Small intestine (tissue), 7 donors: Measurements from ENCODE around the gene CCN2. TPM values are rescaled to one million over a fixed set of nuclear protein-coding genes. Genes with fewer than 3 reads are reported as not detected.
"Not testable (repeated sequence)": the region's sequence is repeated elsewhere in the genome, so short reads cannot be mapped to it uniquely, and the experiment has no call there.

Source experiments
- DNase-seq, 2 donors: peaks; one replicate each; pipeline versions ENCODE4 v3.0.0 to v3.0.0-alpha.2; 2013
- FAIRE-seq: peaks from 2 replicates; lab custom pipeline; 2012; peaks lifted over from hg19 to GRCh38; lab: Jason Lieb, UNC
- H3K27ac ChIP-seq, 3 donors: one replicate each; pipeline ENCODE4 v1.5.1; 2013; ENCODE audit warnings: low read length in 2 of 3, mild to moderate bottlenecking in 2 of 3, control low read depth in 1 of 3, inconsistent platforms in 1 of 3, low read depth in 1 of 3, moderate library complexity in 1 of 3
- H3K27me3 ChIP-seq, 3 donors: one replicate each; pipeline ENCODE4 v1.6.1; 2013; ENCODE audit warnings: low read length in 3 of 3, inconsistent platforms in 1 of 3; ENCODE audit not compliant: control insufficient read depth in 3 of 3, insufficient read depth in 3 of 3
- H3K36me3 ChIP-seq, 3 donors: one replicate each; pipeline ENCODE4 v1.6.1; 2013; ENCODE audit warnings: low read length in 3 of 3, inconsistent platforms in 1 of 3, low read depth in 1 of 3, mild to moderate bottlenecking in 1 of 3, moderate library complexity in 1 of 3; ENCODE audit not compliant: control insufficient read depth in 3 of 3, insufficient read depth in 2 of 3
- H3K4me1 ChIP-seq, 3 donors: one replicate each; pipeline ENCODE4 v1.6.1; 2013; ENCODE audit warnings: low read length in 2 of 3, inconsistent platforms in 1 of 3, low read depth in 1 of 3, mild to moderate bottlenecking in 1 of 3, moderate library complexity in 1 of 3; ENCODE audit not compliant: control insufficient read depth in 3 of 3, insufficient read depth in 2 of 3
- H3K4me3 ChIP-seq, 3 donors: one replicate each; pipeline ENCODE4 v1.5.1; 2013; ENCODE audit warnings: low read length in 3 of 3, control low read depth in 1 of 3, inconsistent platforms in 1 of 3, low read depth in 1 of 3, mild to moderate bottlenecking in 1 of 3, moderate library complexity in 1 of 3
- H3K9me3 ChIP-seq, 2 donors: one replicate each; pipeline ENCODE4 v1.6.1; 2013; ENCODE audit warnings: low read depth in 1 of 2, low read length in 1 of 2; ENCODE audit not compliant: control insufficient read depth in 2 of 2, insufficient read depth in 1 of 2
- WGBS, 3 donors: extraction: QIAGEN DNeasy Blood & Tissue Kit; methylation state at CpG; one replicate each; pipeline ENCODE4 v1.1.7; 2013; 5-methylcytosine and 5-hydroxymethylcytosine counted together
- polyA plus RNA-seq, 4 donors: library from polyadenylated mRNA; stranded (reverse) in 3 of 4; unstranded in 1 of 4; fragments of 200-250 nt in 3 of 4; fragments of 120-200 nt in 1 of 4; gene quantifications; one replicate each; pipeline versions ENCODE4 v1.2.1 to v1.2.3, GENCODE V29; 2013
- donor health status: healthy with polysubstance abuse.
- donor health status: control.
- donor health status: control.
- donor health status: Bipolar disorder and iron deficiency.
- donor health status: healthy.

Gene CCN2
- polyA plus RNA-seq, 4 donors: 1.3 to 83.6 (median 36.0) TPM

- not testable (repeated sequence) for DNase-seq, H3K4me1 ChIP-seq, H3K27me3 ChIP-seq, H3K4me3 ChIP-seq, H3K36me3 ChIP-seq, H3K27ac ChIP-seq, FAIRE-seq
- 90 to 97% (median 92%) methylated on average over 5 of the region's 5 CpGs for WGBS, 3 donors
- H3K9me3 ChIP-seq: peaks cover 0 to 20% of the 10 kb centered on the region in 2 donors
Measured at GRCh38 chr6:131901326-131901873, 49.8 kb downstream of the CCN2 start.

- Histone ChIP-seq H3K36me3 (no peaks in the 10 kb centered on the region), H3K4me1 (peaks cover 0 to 3% (median 0%) of the 10 kb centered on the region in 3 donors), H3K27me3 (no peaks in the 10 kb centered on the region), H3K4me3 (no peak overlapping the region), H3K9me3 (peaks cover 0 to 20% of the 10 kb centered on the region in 2 donors), H3K27ac (no peak overlapping the region)
- no peak for FAIRE-seq
- DNase-seq: no peak
Measured at GRCh38 chr6:131900231-131900630, 50.9 kb downstream of the CCN2 start.

GRCh38 chr6:131898718-131899117, 52.5 kb downstream of the CCN2 start:
- no peaks in the 10 kb centered on the region for H3K36me3 ChIP-seq
- no peak overlapping the region for H3K4me3 ChIP-seq
- no peaks in the 10 kb centered on the region for H3K27me3 ChIP-seq
- peaks cover 0 to 20% of the 10 kb centered on the region in 2 donors for H3K9me3 ChIP-seq
- 85 to 92% (median 88%) methylated on average over 1 of the region's 1 CpG for WGBS, 3 donors
- no peak overlapping the region for H3K27ac ChIP-seq
- DNase-seq (no peak), FAIRE-seq (no peak)
- H3K4me1 ChIP-seq: peaks cover 0 to 14% (median 1%) of the 10 kb centered on the region in 3 donors

Other genes with a start within 250 kb of the CCN2 start
- gene OR2A4, start 250.0 kb downstream of the CCN2 start, polyA plus RNA-seq: under 1 TPM in 1 of 4 donors, not detected in 3; 0.30 TPM
- gene CTAGE9, start 240.4 kb downstream of the CCN2 start, polyA plus RNA-seq: under 1 TPM in 1 of 4 donors, not detected in 3; 0.61 TPM
- gene ENPP1, start 143.4 kb downstream of the CCN2 start, polyA plus RNA-seq: 10 to 100 TPM in 1 of 4 donors, 1 to 10 TPM in 1, under 1 TPM in 2; 0.57 to 11.4 (median 1.1) TPM